GM12878 (cell line): Measurements from ENCODE around the gene ENPP6. TPM values are rescaled to one million over a fixed set of nuclear protein-coding genes. Genes with fewer than 3 reads are reported as not detected.

Experiments used
- ATAC-seq: fragments of 200-7000 bp; cut with Tn5 transposase; 3 replicates; pipeline ENCODE4 v1.9.1; 2020; ENCODE audit warnings: mild to moderate bottlenecking, moderate library complexity
- BruUV-seq: library from RNA; stranded (reverse); fragments of 400-500 nt; replicated peaks from 2 replicates; lab custom pipeline; 2021; lab: Mats Ljungman, UMichigan
- CTCF ChIA-PET: fragments of 300-600 bp; sonication (Branson Sonifier 250); formaldehyde crosslinking; extraction: SDS; loops from one replicate; lab custom pipeline; 2021; ENCODE audit warnings: inconsistent platforms; lab: Yijun Ruan, JAX
- POLR2A ChIA-PET: fragments of 350-600 bp; formaldehyde crosslinking; extraction: SDS; loops from one replicate; lab custom pipeline; 2021; ENCODE audit warnings: inconsistent platforms; lab: Charles Lee
- RAD21 ChIA-PET: fragments of 300-600 bp; sonication (Branson Sonifier 250); formaldehyde crosslinking; loops from one replicate; lab custom pipeline; 2023; ENCODE audit warnings: antibody characterized with exemption; ENCODE audit not compliant: unreplicated experiment; lab: Charles Lee
- SMC1A ChIA-PET: fragments of 300-600 bp; sonication (Branson Sonifier 250); formaldehyde crosslinking; loops from one replicate; lab custom pipeline; 2023; ENCODE audit not compliant: unreplicated experiment, uncharacterized antibody; lab: Charles Lee
- DNase-seq: peaks from one replicate; pipeline ENCODE4 v3.0.0-alpha.2; 2011; ENCODE audit warnings: low read depth, low spot score
- FAIRE-seq: peaks from 3 replicates; lab custom pipeline; 2011; peaks lifted over from hg19 to GRCh38; lab: Jason Lieb, UNC
- H2AFZ ChIP-seq: 2 replicates; pipeline ENCODE4 v1.6.0; 2011; ENCODE audit warnings: low read depth, low read length, control low read depth; ENCODE audit not compliant: control insufficient read depth
- H3K27ac ChIP-seq: 2 replicates; pipeline ENCODE4 v1.5.1; 2011; ENCODE audit warnings: control low read depth; ENCODE audit not compliant: control insufficient read depth, insufficient read depth
- H3K27me3 ChIP-seq, 2 experiments: replicated peaks in 1 of 2; 2 replicates each; pipeline versions ENCODE4 v1.6.0 to v1.6.1; 2011; ENCODE audit warnings: low read length in 1 of 2; ENCODE audit not compliant: control insufficient read depth in 2 of 2, insufficient read depth in 2 of 2
- H3K36me3 ChIP-seq, 2 experiments: 2 replicates each; pipeline ENCODE4 v1.5.1; 2011; ENCODE audit warnings: low read length in 1 of 2; ENCODE audit not compliant: control insufficient read depth in 2 of 2, insufficient read depth in 2 of 2
- H3K4me1 ChIP-seq: 2 replicates; pipeline ENCODE4 v1.6.1; 2011; ENCODE audit warnings: mild to moderate bottlenecking, low read length, moderate library complexity, mixed read lengths; ENCODE audit not compliant: control insufficient read depth, insufficient read depth
- H3K4me2 ChIP-seq: 2 replicates; pipeline ENCODE4 v1.6.0; 2011; ENCODE audit warnings: control low read depth; ENCODE audit not compliant: control insufficient read depth, insufficient read depth
- H3K4me3 ChIP-seq: fragments of 200-600 bp; sonication (generic); 2 replicates; pipeline ENCODE4 v1.5.1; 2016
- H3K79me2 ChIP-seq: 2 replicates; pipeline ENCODE4 v1.6.0; 2011; ENCODE audit warnings: low read length; ENCODE audit not compliant: control insufficient read depth, insufficient read depth
- H3K9ac ChIP-seq: 2 replicates; pipeline ENCODE4 v1.8.0; 2011; ENCODE audit warnings: low read length, control low read depth, mixed read lengths; ENCODE audit not compliant: control insufficient read depth, insufficient read depth
- H3K9me3 ChIP-seq: replicated peaks from 3 replicates; pipeline ENCODE4 v1.5.1; 2011; ENCODE audit warnings: mild to moderate bottlenecking, low read length; ENCODE audit not compliant: control insufficient read depth, insufficient read depth
- H4K20me1 ChIP-seq: 2 replicates; pipeline ENCODE4 v1.6.0; 2011; ENCODE audit not compliant: control insufficient read depth, insufficient read depth
- CTCF ChIP-seq, 3 experiments: IDR thresholded peaks in 2 of 3; conservative IDR thresholded peaks in 1 of 3; 2 replicates each; pipeline ENCODE4 v1.5.1; 2011; ENCODE audit warnings: low read depth in 3 of 3, low read length in 3 of 3, mild to moderate bottlenecking in 3 of 3, control low read depth in 2 of 3, moderate library complexity in 2 of 3, inconsistent platforms in 1 of 3, mixed read lengths in 1 of 3; ENCODE audit not compliant: control insufficient read depth in 2 of 3, insufficient read depth in 1 of 3; ENCODE audit errors: extremely low read depth in 1 of 3
- EP300 ChIP-seq, 2 experiments: fragments of 150-350 bp in 1 of 2; IDR thresholded peaks; 2 replicates each; pipeline ENCODE4 v1.6.1; 2011 to 2012; ENCODE audit warnings: low read depth in 2 of 2, low read length in 2 of 2, borderline replicate concordance in 1 of 2, improper control_type of control experiment in 1 of 2, inconsistent platforms in 1 of 2; ENCODE audit not compliant: control insufficient read depth in 1 of 2
- ESRRA ChIP-seq: IDR thresholded peaks from 2 replicates; pipeline ENCODE4 v1.6.1; 2012; ENCODE audit warnings: mild to moderate bottlenecking, low read length, improper control_type of control experiment
- IKZF1 ChIP-seq: fragments of 450-650 bp; conservative IDR thresholded peaks from 2 replicates; pipeline ENCODE4 v1.6.1; 2017; ENCODE audit warnings: antibody characterized with exemption, mild to moderate bottlenecking
- LARP7 ChIP-seq: fragments of 450-650 bp; IDR thresholded peaks from 2 replicates; pipeline ENCODE4 v1.6.1; 2017; ENCODE audit warnings: mild to moderate bottlenecking
- NR2F1 ChIP-seq: fragments of 450-650 bp; conservative IDR thresholded peaks from 2 replicates; pipeline ENCODE4 v1.6.1; 2017; ENCODE audit warnings: mild to moderate bottlenecking
- POLR2AphosphoS2 ChIP-seq: IDR thresholded peaks from 2 replicates; pipeline ENCODE4 v1.6.1; 2011; ENCODE audit warnings: low read depth, mild to moderate bottlenecking, low read length, improper control_type of control experiment, moderate library complexity
- PRDM15 ChIP-seq: fragments of 450-650 bp; formaldehyde crosslinking; IDR thresholded peaks from 2 replicates; pipeline ENCODE4 v1.4.0; 2020; ENCODE audit warnings: mild to moderate bottlenecking, moderate library complexity
- RAD21 ChIP-seq: IDR thresholded peaks from 2 replicates; pipeline ENCODE4 v1.6.1; 2011; ENCODE audit warnings: mild to moderate bottlenecking, low read depth, low read length, moderate library complexity; ENCODE audit not compliant: insufficient read depth
- RELA ChIP-seq: fragments of 450-650 bp; IDR thresholded peaks from 2 replicates; pipeline ENCODE4 v1.8.0; 2014; ENCODE audit warnings: borderline replicate concordance; ENCODE audit not compliant: partially characterized antibody
- SMARCA5 ChIP-seq: fragments of 450-650 bp; IDR thresholded peaks from 2 replicates; pipeline ENCODE4 v1.6.1; 2017; ENCODE audit warnings: mild to moderate bottlenecking
- SMC3 ChIP-seq: IDR thresholded peaks from 2 replicates; pipeline ENCODE4 v1.6.1; 2011; ENCODE audit warnings: low read length, improper control_type of control experiment, borderline replicate concordance
- SREBF2 ChIP-seq: IDR thresholded peaks from 2 replicates; pipeline ENCODE4 v1.6.1; 2012; ENCODE audit warnings: mild to moderate bottlenecking, low read length
- TCF7 ChIP-seq: IDR thresholded peaks from 2 replicates; pipeline ENCODE4 v1.6.1; 2014; ENCODE audit warnings: antibody characterized with exemption, borderline replicate concordance
- YY1 ChIP-seq: IDR thresholded peaks from 2 replicates; pipeline ENCODE4 v1.6.1; 2011; ENCODE audit warnings: low read depth, mild to moderate bottlenecking, low read length
- ZNF622 ChIP-seq: fragments of 450-650 bp; IDR thresholded peaks from 2 replicates; pipeline ENCODE4 v1.6.1; 2017; ENCODE audit warnings: mild to moderate bottlenecking, inconsistent platforms
- WGBS: methylation state at CpG from one replicate; pipeline ENCODE4 v1.1.6; 2016; ENCODE audit warnings: low lambda C conversion rate; ENCODE audit not compliant: insufficient replicate concordance, insufficient coverage; ENCODE audit errors: missing lambda C conversion rate; 5-methylcytosine and 5-hydroxymethylcytosine counted together
- in situ Hi-C: fragments of 300-500 bp; cut with MboI; formaldehyde crosslinking; loops from 9 replicates; pipeline ENCODE4 v1.14.3; 2018; ENCODE audit warnings: mixed read lengths
- intact Hi-C: fragments of 100-400 bp; cut with micrococcal nuclease; formaldehyde crosslinking; loops from one replicate; pipeline ENCODE4 v1.14.2; 2022; ENCODE audit not compliant: unreplicated experiment
- polyA plus RNA-seq, 11 experiments: library from polyadenylated mRNA; depleted of rRNA in 4 of 11; unstranded in 6 of 11; stranded (reverse) in 5 of 11; fragments of >200 nt; fragmentation: Nextera tagmentation in 4 of 11; fragmentation: Illumina TruSeq in 1 of 11; extraction: Ambion mirVana in 4 of 11; extraction: Trizol in 1 of 11; gene quantifications; 1 replicate in 1 of 11; 2 replicates in 10 of 11; pipeline versions ENCODE4 v1.2.1 to v1.2.3, GENCODE V29; 2011 to 2016; ENCODE audit warnings: inconsistent platforms in 2 of 11, missing spikeins in 2 of 11, low read depth in 1 of 11
- total RNA-seq, 4 experiments: library from RNA; depleted of rRNA in 3 of 4; stranded (reverse); fragments of >200 nt in 3 of 4; fragmentation: Illumina TruSeq in 1 of 4; extraction: Trizol in 1 of 4; gene quantifications; 2 replicates each; pipeline versions ENCODE4 v1.2.1 to v1.2.3, GENCODE V29; 2013 to 2021

The ENPP6 gene
- total and polyA plus RNA-seq, 10 of the 15 experiments (the other 5 are each of a cell fraction or from before 2014, with no cell fraction given), result 0.04 to 1.0 (median 0.44) TPM; not detected in 1

GRCh38 chr4:184100297-184100885, 117.3 kb downstream of the ENPP6 start:
- no TSS peak for BruUV-seq
- in situ Hi-C loops, result no loop called here
- Histone ChIP-seq H3K4me1 (no peaks in the 10 kb centered on the region; the same call in none of the 2 replicates), H2AFZ (no peak overlapping the region), H3K4me3 (no peak overlapping the region), H3K9me3 (no peaks in the 10 kb centered on the region), H3K79me2 (no peaks in the 10 kb centered on the region), H3K4me2 (no peak overlapping the region), H3K27ac (no peak overlapping the region), H4K20me1 (no peaks in the 10 kb centered on the region), H3K36me3 (no peaks in the 10 kb centered on the region), H3K9ac (no peak overlapping the region), H3K27me3 (peaks cover 0 to 1% of the 10 kb centered on the region in 2 experiments; a peak in 1 of 4 replicates)
- RAD21 ChIA-PET, result interaction anchor here (0.6 to 1.7 kb wide), 3 partner anchors 259 to 640 kb away, joined by 3 to 5 read pairs (median 3); no protein-coding TSS in a partner anchor
- WGBS, result 9% methylated on average over 14 of the region's 14 CpGs
- SMC1A ChIA-PET, result interaction anchor here (2.0 kb wide), 1 partner anchor 259 kb away, joined by 7 read pairs; no protein-coding TSS in a partner anchor
- intact Hi-C loops, result loop anchor here (1.0 to 5.0 kb wide), 2 partner anchors 260 to 628 kb away; no protein-coding TSS in a partner anchor
- FAIRE-seq (no peak), DNase-seq (no peak), ATAC-seq (peak; percentile 94)
- CTCF ChIA-PET, result interaction anchor here (0.6 to 2.7 kb wide), 13 partner anchors 8 to 1429 kb away, joined by 3 to 18 read pairs (median 4); no protein-coding TSS in a partner anchor
- POLR2A ChIA-PET, result interaction anchor here (0.5 kb wide), 1 partner anchor 623 kb away, joined by 4 read pairs; no protein-coding TSS in a partner anchor
- TF ChIP-seq EP300 (IDR thresholded peaks at IDR 0.05; ENCODE audit: borderline replicate concordance in 1 of 2, control insufficient read depth in 1 of 2, low read depth in 2 of 2, low read length in 2 of 2) (no peak), SMC3 (peak; percentile 72), SREBF2 (no peak), YY1 (peak; percentile 44; the same call in 1 of the 2 replicates), CTCF (IDR thresholded peaks at IDR 0.05 in 2 of 3, conservative IDR thresholded peaks at IDR 0.05 in 1 of 3; ENCODE audit: control insufficient read depth in 2 of 3, extremely low read depth in 1 of 3, insufficient read depth in 1 of 3, low read depth in 3 of 3, low read length in 3 of 3) (peak; percentile 79 to 91 (median 85)), SMARCA5 (0 out of 2 replicates have a peak, but pooled peaks have one; percentile 50), RAD21 (peak; percentile 81), ZNF622 (no peak), PRDM15 (CRISPR knock-in tag) (no peak), IKZF1 (0 out of 2 replicates have a peak, but pooled peaks have one; percentile 10), LARP7 (no peak), RELA (no peak), NR2F1 (peak; percentile 81), POLR2AphosphoS2 (no peak), ESRRA (0 out of 2 replicates have a peak, but pooled peaks have one; percentile 27), TCF7 (no peak)
